Middle frontal gyrus (tissue), 1 donor: ENCODE results near the gene NMT2.

Experiments used
- DNase-seq: peaks from one replicate; pipeline ENCODE4 v3.0.0-alpha.2; 2015; ENCODE audit warnings: low spot score; ENCODE audit errors: extremely low spot score

NMT2 gene

DNA sequence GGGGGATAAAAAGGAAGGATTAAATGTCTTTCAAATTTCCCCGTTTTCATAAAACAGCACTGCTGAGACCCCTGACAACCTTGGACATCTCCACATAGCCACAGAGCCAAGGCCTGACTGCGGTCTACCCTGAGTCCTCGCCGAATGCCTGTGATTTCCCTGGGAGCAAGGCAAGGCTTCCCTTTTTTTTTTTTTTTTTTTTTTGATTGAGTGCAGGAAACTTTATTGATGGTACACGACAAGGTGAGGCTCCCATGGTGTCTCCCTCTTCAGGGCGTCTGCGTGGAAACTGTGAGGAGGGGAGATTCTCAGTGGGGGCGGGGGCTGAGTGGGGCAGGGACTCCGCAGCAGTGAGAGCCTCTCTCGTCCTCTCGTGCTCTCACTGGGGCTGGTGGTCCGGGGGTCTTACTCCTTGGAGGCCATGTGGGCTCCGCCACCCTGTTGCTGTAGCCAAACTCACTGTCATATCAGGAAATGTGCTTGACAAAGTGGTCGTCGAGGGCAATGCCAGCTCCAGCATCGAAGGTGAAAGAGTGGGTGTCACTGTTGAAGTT lies 75.6 kb downstream of the NMT2 start:
- DNase-seq = no peak

- DNase-seq = no peak
These were observed 77.1 kb downstream of the NMT2 start for GRCh38 chr10:15091418-15091817.

DNA sequence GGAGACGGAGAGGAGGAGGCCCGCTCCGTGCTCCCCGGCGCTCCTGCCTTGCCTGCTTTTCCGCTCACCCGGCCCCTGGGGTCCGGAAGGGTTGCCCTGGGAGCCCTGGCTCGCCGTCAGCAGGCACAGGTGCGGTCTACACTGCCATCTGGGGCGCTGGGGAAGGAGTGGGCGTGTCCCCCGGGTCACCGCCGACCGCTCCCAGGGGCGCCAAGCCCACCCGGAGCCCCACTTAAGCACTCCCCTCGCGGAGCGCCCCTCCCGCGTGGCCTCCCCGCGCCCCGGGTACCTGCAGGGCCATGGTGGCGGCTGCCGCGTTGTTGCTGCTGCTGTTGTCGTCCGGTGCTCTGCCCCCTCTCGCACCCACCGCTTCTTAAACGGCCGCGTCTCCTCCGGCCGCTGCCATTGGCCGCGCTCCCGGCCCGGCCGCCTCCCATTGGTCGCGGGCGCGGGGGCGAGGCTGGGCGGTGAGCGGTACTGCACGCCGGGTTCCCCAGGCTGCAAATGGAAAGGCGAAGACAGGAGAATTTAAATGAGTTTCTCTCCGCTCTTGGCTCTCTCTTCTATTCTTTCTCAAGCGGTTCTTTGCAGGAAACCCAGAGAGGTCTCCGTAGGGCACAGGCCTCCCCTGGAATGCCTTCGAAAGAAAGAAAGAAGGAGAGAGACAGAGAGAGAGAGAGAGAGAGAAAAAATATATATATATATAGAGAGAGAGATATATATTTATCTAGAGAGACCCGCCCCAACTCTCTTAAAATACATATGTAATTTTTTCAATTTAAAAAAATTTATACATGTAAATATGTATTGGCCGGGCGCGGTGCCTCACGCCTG lies 79.8 kb downstream of the NMT2 start, which contains the start of gene ACBD7:
Gene ACBD7, minus strand, starts transcription at position 349 of the 834 bp plus-strand sequence. Its CDS starts 48 bp downstream, at position 301.
- DNase-seq = peak; percentile 60

GRCh38 chr10:15084502-15084922 lies 84.0 kb downstream of the NMT2 start:
- peak; percentile 26 for DNase-seq

GRCh38 chr10:15083674-15084501 lies 84.6 kb downstream of the NMT2 start:
- DNase-seq = no peak

GRCh38 chr10:15075421-15075820 lies 93.1 kb downstream of the NMT2 start:
- no peak for DNase-seq

GRCh38 chr10:15072358-15072757 lies 96.1 kb downstream of the NMT2 start:
- no peak for DNase-seq

- no peak for DNase-seq
These were observed 99.3 kb downstream of the NMT2 start for GRCh38 chr10:15069230-15069629.

GRCh38 chr10:15068802-15069201 lies 99.7 kb downstream of the NMT2 start:
- no peak for DNase-seq

GRCh38 chr10:15067154-15067553 lies 101.3 kb downstream of the NMT2 start:
- DNase-seq = no peak

- no peak for DNase-seq
These were observed 107.9 kb downstream of the NMT2 start for GRCh38 chr10:15060638-15061037.

GRCh38 chr10:15059914-15060313 lies 108.6 kb downstream of the NMT2 start:
- no peak for DNase-seq

DNA sequence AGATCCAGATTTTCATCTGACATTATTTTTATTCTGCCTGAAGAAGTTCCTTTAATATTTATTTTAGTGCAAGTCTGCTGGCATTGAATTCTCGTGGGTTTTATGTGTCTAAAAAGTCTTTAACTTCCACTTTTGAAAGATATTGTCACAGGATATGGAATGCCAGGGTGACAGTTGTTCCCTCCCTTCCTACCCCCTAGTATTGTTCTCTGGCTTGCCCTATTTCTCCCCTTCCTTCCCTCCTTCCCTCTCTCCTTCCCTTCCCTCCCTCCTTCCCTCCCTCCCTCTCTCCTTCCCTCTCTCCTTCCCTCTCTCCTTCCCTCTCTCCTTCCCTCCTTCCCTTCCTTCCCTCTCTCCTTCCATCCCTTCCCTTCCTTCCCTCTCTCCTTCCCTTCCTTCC lies 109.8 kb downstream of the NMT2 start:
- DNase-seq = no peak
